Measurements from ENCODE around the gene CAPN14. TPM values are rescaled to one million over a fixed set of nuclear protein-coding genes. Genes with fewer than 3 reads are reported as not detected.

CAPN14 gene
- total RNA-seq, 1 donor from 2014 or later, result 0.24 TPM

GRCh38 chr2:31131871-31132270 is 85.4 kb downstream of the CAPN14 start:
- no peak overlapping the region for H3K4me3 Mint-ChIP-seq (ENCODE audit: unreplicated experiment)
- peak; percentile 44 for DNase-seq (ENCODE audit: extremely low spot score, unreplicated experiment)
- no peak overlapping the region for H3K27ac Mint-ChIP-seq (ENCODE audit: unreplicated experiment)
- TF ChIP-seq CTCF (IDR thresholded peaks at IDR 0.05), result no peak
- no peaks in the 10 kb centered on the region for H3K9me3 Mint-ChIP-seq (ENCODE audit: unreplicated experiment)
- H3K27me3 Mint-ChIP-seq (ENCODE audit: unreplicated experiment), result peaks cover 59% of the 10 kb centered on the region
- no peaks in the 10 kb centered on the region for H3K36me3 Mint-ChIP-seq (ENCODE audit: unreplicated experiment)
- H3K4me1 Mint-ChIP-seq (ENCODE audit: unreplicated experiment), result no peaks in the 10 kb centered on the region

GRCh38 chr2:31129375-31130171 is 87.7 kb downstream of the CAPN14 start:
- Mint-ChIP-seq H3K27ac (ENCODE audit: unreplicated experiment) (no peak overlapping the region), H3K4me3 (ENCODE audit: unreplicated experiment) (no peak overlapping the region), H3K9me3 (ENCODE audit: unreplicated experiment) (no peaks in the 10 kb centered on the region), H3K27me3 (ENCODE audit: unreplicated experiment) (peaks cover 36% of the 10 kb centered on the region), H3K36me3 (ENCODE audit: unreplicated experiment) (no peaks in the 10 kb centered on the region), H3K4me1 (ENCODE audit: unreplicated experiment) (peaks cover 4% of the 10 kb centered on the region)
- DNase-seq (ENCODE audit: extremely low spot score, unreplicated experiment), result no peak
- TF ChIP-seq CTCF (IDR thresholded peaks at IDR 0.05), result no peak

GRCh38 chr2:31127931-31128330 is 89.4 kb downstream of the CAPN14 start:
- H3K27ac Mint-ChIP-seq (ENCODE audit: unreplicated experiment), result no peak overlapping the region
- H3K36me3 Mint-ChIP-seq (ENCODE audit: unreplicated experiment), result no peaks in the 10 kb centered on the region
- peaks cover 4% of the 10 kb centered on the region for H3K4me1 Mint-ChIP-seq (ENCODE audit: unreplicated experiment)
- TF ChIP-seq CTCF (IDR thresholded peaks at IDR 0.05), result no peak
- no peaks in the 10 kb centered on the region for H3K9me3 Mint-ChIP-seq (ENCODE audit: unreplicated experiment)
- no peak overlapping the region for H3K4me3 Mint-ChIP-seq (ENCODE audit: unreplicated experiment)
- peaks cover 23% of the 10 kb centered on the region for H3K27me3 Mint-ChIP-seq (ENCODE audit: unreplicated experiment)
- DNase-seq (ENCODE audit: extremely low spot score, unreplicated experiment), result no peak

- peaks cover 18% of the 10 kb centered on the region for H3K27me3 Mint-ChIP-seq (ENCODE audit: unreplicated experiment)
- H3K4me1 Mint-ChIP-seq (ENCODE audit: unreplicated experiment), result peaks cover 4% of the 10 kb centered on the region
- no peaks in the 10 kb centered on the region for H3K36me3 Mint-ChIP-seq (ENCODE audit: unreplicated experiment)
- DNase-seq (ENCODE audit: extremely low spot score, unreplicated experiment), result no peak
- H3K9me3 Mint-ChIP-seq (ENCODE audit: unreplicated experiment), result no peaks in the 10 kb centered on the region
- no peak for TF ChIP-seq CTCF (IDR thresholded peaks at IDR 0.05)
- no peak overlapping the region for H3K27ac Mint-ChIP-seq (ENCODE audit: unreplicated experiment)
- no peak overlapping the region for H3K4me3 Mint-ChIP-seq (ENCODE audit: unreplicated experiment)
Measured at GRCh38 chr2:31125918-31126695, 91.2 kb downstream of the CAPN14 start.

GRCh38 chr2:31124904-31125303 is 92.4 kb downstream of the CAPN14 start:
- DNase-seq (ENCODE audit: extremely low spot score, unreplicated experiment), result no peak
- peaks cover 4% of the 10 kb centered on the region for H3K4me1 Mint-ChIP-seq (ENCODE audit: unreplicated experiment)
- peaks cover 14% of the 10 kb centered on the region for H3K27me3 Mint-ChIP-seq (ENCODE audit: unreplicated experiment)
- no peaks in the 10 kb centered on the region for H3K9me3 Mint-ChIP-seq (ENCODE audit: unreplicated experiment)
- H3K36me3 Mint-ChIP-seq (ENCODE audit: unreplicated experiment), result no peaks in the 10 kb centered on the region
- no peak overlapping the region for H3K4me3 Mint-ChIP-seq (ENCODE audit: unreplicated experiment)
- TF ChIP-seq CTCF (IDR thresholded peaks at IDR 0.05), result no peak
- no peak overlapping the region for H3K27ac Mint-ChIP-seq (ENCODE audit: unreplicated experiment)
